Mesenchymal stem cell (in vitro differentiated cells and primary cell): ENCODE results near the gene ADGRV1.

ENCODE experiments used
- DNase-seq: peaks from one replicate; pipeline ENCODE4 v3.0.0-alpha.2; 2013
- H2AFZ ChIP-seq: one replicate; pipeline ENCODE4 v1.6.1; 2013; ENCODE audit warnings: low read depth, mild to moderate bottlenecking, control low read depth, inconsistent platforms, low read length, moderate library complexity
- H2AK5ac ChIP-seq: 2 replicates; pipeline ENCODE4 v1.6.1; 2013; ENCODE audit warnings: low read length, moderate library complexity, mild to moderate bottlenecking, inconsistent platforms; ENCODE audit not compliant: severe bottlenecking
- H2BK120ac ChIP-seq: one replicate; pipeline ENCODE4 v1.6.1; 2013; ENCODE audit warnings: low read depth, mild to moderate bottlenecking, inconsistent platforms, low read length, moderate library complexity
- H2BK12ac ChIP-seq, 2 experiments: one replicate each; pipeline ENCODE4 v1.6.1; 2013; ENCODE audit warnings: inconsistent platforms in 2 of 2, low read length in 2 of 2, mild to moderate bottlenecking in 2 of 2, moderate library complexity in 2 of 2, control low read depth in 1 of 2
- H2BK15ac ChIP-seq: one replicate; pipeline ENCODE4 v1.6.1; 2013; ENCODE audit warnings: mild to moderate bottlenecking, low read depth, inconsistent platforms; ENCODE audit not compliant: poor library complexity, severe bottlenecking
- H2BK5ac ChIP-seq: 2 replicates; pipeline ENCODE4 v1.6.1; 2013; ENCODE audit warnings: low read depth, mild to moderate bottlenecking, low read length, control low read depth, inconsistent platforms; ENCODE audit not compliant: poor library complexity, severe bottlenecking
- H3K14ac ChIP-seq, 2 experiments: one replicate each; pipeline ENCODE4 v1.6.1; 2013; ENCODE audit warnings: inconsistent platforms in 2 of 2, low read length in 2 of 2, control low read depth in 1 of 2, mild to moderate bottlenecking in 1 of 2, moderate library complexity in 1 of 2
- H3K18ac ChIP-seq, 2 experiments: one replicate each; pipeline ENCODE4 v1.6.1; 2013; ENCODE audit warnings: inconsistent platforms in 2 of 2, low read length in 2 of 2, control low read depth in 1 of 2, low read depth in 1 of 2, mild to moderate bottlenecking in 1 of 2
- H3K23ac ChIP-seq, 2 experiments: one replicate each; pipeline ENCODE4 v1.6.1; 2013; ENCODE audit warnings: inconsistent platforms in 2 of 2, low read length in 2 of 2, mild to moderate bottlenecking in 2 of 2, moderate library complexity in 2 of 2, control low read depth in 1 of 2
- H3K27ac ChIP-seq: 2 replicates; pipeline ENCODE4 v1.5.1; 2013; ENCODE audit warnings: mild to moderate bottlenecking, moderate library complexity, low read length, control low read depth, inconsistent platforms; ENCODE audit not compliant: poor library complexity, severe bottlenecking
- H3K27me3 ChIP-seq, 2 experiments: 2 replicates each; pipeline versions ENCODE4 v1.6.1 to v1.7.0; 2013; ENCODE audit warnings: low read length in 2 of 2, mild to moderate bottlenecking in 2 of 2, moderate library complexity in 2 of 2, control low read depth in 1 of 2, inconsistent platforms in 1 of 2; ENCODE audit not compliant: control insufficient read depth in 1 of 2, insufficient read depth in 1 of 2
- H3K36me3 ChIP-seq, 2 experiments: 2 replicates each; pipeline versions ENCODE4 v1.6.1 to v1.7.0; 2013; ENCODE audit warnings: low read length in 2 of 2, control low read depth in 1 of 2, inconsistent platforms in 1 of 2, low read depth in 1 of 2, mild to moderate bottlenecking in 1 of 2; ENCODE audit not compliant: insufficient read depth in 2 of 2, control insufficient read depth in 1 of 2
- H3K4ac ChIP-seq, 2 experiments: one replicate each; pipeline ENCODE4 v1.6.1; 2013; ENCODE audit warnings: inconsistent platforms in 2 of 2, low read length in 2 of 2, mild to moderate bottlenecking in 2 of 2, moderate library complexity in 2 of 2, control low read depth in 1 of 2, low read depth in 1 of 2
- H3K4me1 ChIP-seq: 2 replicates; pipeline ENCODE4 v1.6.1; 2013; ENCODE audit warnings: low read depth, low read length, control low read depth; ENCODE audit not compliant: control insufficient read depth, insufficient read depth
- H3K4me2 ChIP-seq: 2 replicates; pipeline ENCODE4 v1.6.1; 2013; ENCODE audit warnings: low read length, mild to moderate bottlenecking, inconsistent platforms; ENCODE audit not compliant: poor library complexity, severe bottlenecking
- H3K4me3 ChIP-seq, 2 experiments: 2 replicates each; pipeline versions ENCODE4 v1.5.1 to v1.7.0; 2013; ENCODE audit warnings: low read length in 2 of 2, mild to moderate bottlenecking in 2 of 2, control low read depth in 1 of 2, low read depth in 1 of 2; ENCODE audit not compliant: insufficient read depth in 1 of 2
- H3K79me1 ChIP-seq: replicated peaks from 2 replicates; pipeline ENCODE4 v1.6.1; 2013; ENCODE audit warnings: mild to moderate bottlenecking, control low read depth, low read length, inconsistent platforms; ENCODE audit not compliant: poor library complexity, severe bottlenecking
- H3K9ac ChIP-seq: 2 replicates; pipeline ENCODE4 v1.7.0; 2013; ENCODE audit warnings: mild to moderate bottlenecking, low read length, moderate library complexity
- H3K9me3 ChIP-seq: 2 replicates; pipeline ENCODE4 v1.7.0; 2013; ENCODE audit warnings: mild to moderate bottlenecking, low read length; ENCODE audit not compliant: control insufficient read depth
- H4K8ac ChIP-seq: one replicate; pipeline ENCODE4 v1.6.1; 2013; ENCODE audit warnings: inconsistent platforms, mild to moderate bottlenecking, low read length, moderate library complexity
- H4K91ac ChIP-seq: one replicate; pipeline ENCODE4 v1.6.1; 2013; ENCODE audit warnings: mild to moderate bottlenecking, low read length, inconsistent platforms
- WGBS: methylation state at CpG from one replicate; pipeline ENCODE4 v1.1.7; 2013; ENCODE audit warnings: mixed read lengths; 5-methylcytosine and 5-hydroxymethylcytosine counted together

ADGRV1 gene

DNA sequence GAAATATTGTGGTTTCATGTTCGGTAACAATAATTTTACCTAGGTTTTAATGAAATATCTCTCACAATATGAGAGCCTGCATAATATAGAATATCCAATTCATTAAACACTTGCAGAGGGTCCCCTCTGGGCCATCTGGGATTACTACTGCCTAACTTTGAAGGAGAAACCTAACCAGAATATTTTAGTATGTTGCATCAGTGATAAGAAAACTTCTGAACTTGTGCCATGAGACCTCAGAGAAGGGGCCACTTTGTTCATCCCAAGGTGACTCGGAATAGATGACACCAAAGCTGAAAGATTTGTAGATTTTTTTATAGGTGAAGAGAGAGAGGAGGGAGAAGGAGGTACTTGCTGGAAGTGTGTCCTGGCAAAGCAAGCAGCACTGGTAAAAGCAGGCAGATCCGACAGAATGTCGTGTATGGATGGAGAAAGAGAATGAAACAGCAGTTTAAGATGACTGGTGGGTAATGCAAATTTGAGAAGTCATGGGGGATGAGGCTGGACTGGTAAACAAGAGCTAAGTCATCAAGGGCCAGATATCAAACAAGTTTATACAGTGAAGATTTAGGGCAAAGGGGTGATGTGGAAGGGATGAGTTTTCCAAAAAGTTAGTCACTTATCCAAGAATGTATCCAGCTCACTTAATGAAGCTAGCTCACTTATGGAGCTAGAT lies 372.3 kb downstream of the ADGRV1 start:
- no peaks in the 10 kb centered on the region for H3K27me3 ChIP-seq
- 70% methylated on average over 3 of the region's 4 CpGs for WGBS
- no peak overlapping the region for H2AK5ac ChIP-seq
- H2BK5ac ChIP-seq: no peak overlapping the region
- peak overlapping the region in 1 of 2 experiments; percentile 54 for H3K18ac ChIP-seq
- no peaks in the 10 kb centered on the region for H3K9me3 ChIP-seq
- H3K27ac ChIP-seq: no peak overlapping the region
- no peak overlapping the region for H3K14ac ChIP-seq
- no peaks in the 10 kb centered on the region for H3K36me3 ChIP-seq
- H3K4me1 ChIP-seq: no peaks in the 10 kb centered on the region
- no peak overlapping the region for H3K4ac ChIP-seq
- no peak overlapping the region for H3K4me2 ChIP-seq
- no peaks in the 10 kb centered on the region for H3K79me1 ChIP-seq
- H3K23ac ChIP-seq: no peak overlapping the region
- peak overlapping the region in 1 of 2 experiments; percentile 89 for H2BK12ac ChIP-seq
- no peak overlapping the region for H3K4me3 ChIP-seq
- DNase-seq: no peak
- no peak overlapping the region for H2BK15ac ChIP-seq
- H4K91ac ChIP-seq: no peak overlapping the region
- no peak overlapping the region for H4K8ac ChIP-seq
- peak overlapping the region; percentile 34 for H2BK120ac ChIP-seq
- H3K9ac ChIP-seq: peak overlapping the region; percentile 60
- no peak overlapping the region for H2AFZ ChIP-seq

- no peak overlapping the region for H2AFZ ChIP-seq
- H3K9me3 ChIP-seq: no peaks in the 10 kb centered on the region
- H3K36me3 ChIP-seq: no peaks in the 10 kb centered on the region
- no peak overlapping the region for H4K91ac ChIP-seq
- no peak overlapping the region for H3K27ac ChIP-seq
- peak overlapping the region; percentile 60 for H3K9ac ChIP-seq
- H3K4me3 ChIP-seq: no peak overlapping the region
- no peak overlapping the region for H2BK5ac ChIP-seq
- no peak overlapping the region for H3K4me2 ChIP-seq
- H2BK120ac ChIP-seq: no peak overlapping the region
- H2AK5ac ChIP-seq: no peak overlapping the region
- no peak overlapping the region for H3K23ac ChIP-seq
- H3K18ac ChIP-seq: no peak overlapping the region
- no peak overlapping the region for H2BK15ac ChIP-seq
- DNase-seq: peak; percentile 71
- no peak overlapping the region for H3K14ac ChIP-seq
- no peak overlapping the region for H2BK12ac ChIP-seq
- WGBS: 5% methylated on average over 2 of the region's 4 CpGs
- H4K8ac ChIP-seq: no peak overlapping the region
- no peaks in the 10 kb centered on the region for H3K79me1 ChIP-seq
- no peaks in the 10 kb centered on the region for H3K27me3 ChIP-seq
- H3K4me1 ChIP-seq: no peaks in the 10 kb centered on the region
- no peak overlapping the region for H3K4ac ChIP-seq
Observed at GRCh38 chr5:90932052-90932699, 373.6 kb downstream of the ADGRV1 start.

- no peak for DNase-seq
Observed at GRCh38 chr5:90933298-90933697, 374.7 kb downstream of the ADGRV1 start.

GRCh38 chr5:90934091-90934719 lies 375.6 kb downstream of the ADGRV1 start:
- no peak overlapping the region for H3K14ac ChIP-seq
- no peak overlapping the region for H3K4ac ChIP-seq
- no peaks in the 10 kb centered on the region for H3K4me1 ChIP-seq
- H2BK5ac ChIP-seq: no peak overlapping the region
- H2AK5ac ChIP-seq: no peak overlapping the region
- H3K9me3 ChIP-seq: no peaks in the 10 kb centered on the region
- H2AFZ ChIP-seq: no peak overlapping the region
- H3K27me3 ChIP-seq: no peaks in the 10 kb centered on the region
- no peak overlapping the region for H3K4me3 ChIP-seq
- H3K18ac ChIP-seq: no peak overlapping the region
- DNase-seq: no peak
- H2BK12ac ChIP-seq: peak overlapping the region in 1 of 2 experiments; percentile 31
- H3K9ac ChIP-seq: no peak overlapping the region
- no peak overlapping the region for H3K4me2 ChIP-seq
- no peak overlapping the region for H3K27ac ChIP-seq
- H3K36me3 ChIP-seq: no peaks in the 10 kb centered on the region
- H3K79me1 ChIP-seq: no peaks in the 10 kb centered on the region
- H2BK120ac ChIP-seq: no peak overlapping the region
- H3K23ac ChIP-seq: no peak overlapping the region
- H4K91ac ChIP-seq: no peak overlapping the region
- 81% methylated on average over 5 of the region's 5 CpGs for WGBS
- H4K8ac ChIP-seq: no peak overlapping the region
- H2BK15ac ChIP-seq: no peak overlapping the region

More at GRCh38 chr5:90933298-90933697, 374.7 kb downstream of the ADGRV1 start:
- no peak overlapping the region for H3K27ac ChIP-seq
- H3K4me2 ChIP-seq: no peak overlapping the region
- H3K9me3 ChIP-seq: no peaks in the 10 kb centered on the region
- no peak overlapping the region for H2AK5ac ChIP-seq
- H3K18ac ChIP-seq: no peak overlapping the region
- no peak overlapping the region for H3K14ac ChIP-seq
- no peak overlapping the region for H2BK120ac ChIP-seq
- H2BK15ac ChIP-seq: no peak overlapping the region
- H3K36me3 ChIP-seq: no peaks in the 10 kb centered on the region
- no peaks in the 10 kb centered on the region for H3K4me1 ChIP-seq
- H3K9ac ChIP-seq: no peak overlapping the region
- H2BK5ac ChIP-seq: no peak overlapping the region
- H4K8ac ChIP-seq: no peak overlapping the region
- no peak overlapping the region for H3K4me3 ChIP-seq
- H3K23ac ChIP-seq: no peak overlapping the region
- no peaks in the 10 kb centered on the region for H3K27me3 ChIP-seq
- H4K91ac ChIP-seq: no peak overlapping the region
- H2AFZ ChIP-seq: no peak overlapping the region
- H3K4ac ChIP-seq: no peak overlapping the region
- H3K79me1 ChIP-seq: no peaks in the 10 kb centered on the region
- H2BK12ac ChIP-seq: no peak overlapping the region
